Keratinocyte (primary cell): ENCODE measurements around the gene MRPL9. TPM values are rescaled to one million over a fixed set of nuclear protein-coding genes. Genes with fewer than 3 reads are reported as not detected.

Experiments
- DNase-seq: peaks from one replicate; pipeline ENCODE4 v3.0.0-alpha.2; 2011; ENCODE audit warnings: low read depth, missing footprints, low spot score
- FAIRE-seq: peaks from 2 replicates; lab custom pipeline; 2011; peaks lifted over from hg19 to GRCh38; lab: Jason Lieb, UNC
- H2AFZ ChIP-seq: 2 replicates; pipeline ENCODE4 v1.6.0; 2012; ENCODE audit warnings: low read length, control low read depth, inconsistent platforms; ENCODE audit not compliant: control insufficient read depth
- H3K27ac ChIP-seq: 2 replicates; pipeline ENCODE4 v1.5.1; 2011; ENCODE audit warnings: low read length; ENCODE audit not compliant: control insufficient read depth, insufficient read depth
- H3K27me3 ChIP-seq: 3 replicates; pipeline ENCODE4 v1.6.0; 2011; ENCODE audit warnings: low read length; ENCODE audit not compliant: control insufficient read depth, insufficient read depth; ENCODE audit errors: extremely low read depth
- H3K36me3 ChIP-seq, 2 experiments: 2 replicates in 1 of 2; 3 replicates in 1 of 2; pipeline ENCODE4 v1.5.1; 2011; ENCODE audit warnings: low read length in 2 of 2, mild to moderate bottlenecking in 1 of 2; ENCODE audit not compliant: control insufficient read depth in 2 of 2, insufficient read depth in 2 of 2; ENCODE audit errors: extremely low read depth in 1 of 2
- H3K4me1 ChIP-seq: 3 replicates; pipeline ENCODE4 v1.5.1; 2011; ENCODE audit warnings: low read length; ENCODE audit not compliant: control insufficient read depth, insufficient read depth; ENCODE audit errors: extremely low read depth
- H3K4me2 ChIP-seq: 3 replicates; pipeline ENCODE4 v1.6.0; 2011; ENCODE audit warnings: low read depth, low read length; ENCODE audit not compliant: control insufficient read depth, insufficient read depth; ENCODE audit errors: extremely low read depth
- H3K4me3 ChIP-seq, 3 experiments: fragments of 200-600 bp in 1 of 3; sonication (generic) in 1 of 3; 2 replicates in 2 of 3; 3 replicates in 1 of 3; pipeline ENCODE4 v1.5.1; 2011 to 2016; ENCODE audit warnings: low read length in 3 of 3, mild to moderate bottlenecking in 3 of 3, control low read depth in 2 of 3, inconsistent platforms in 1 of 3, low read depth in 1 of 3, mixed read lengths in 1 of 3, mixed run types in 1 of 3, moderate library complexity in 1 of 3; ENCODE audit not compliant: control insufficient read depth in 2 of 3, insufficient read depth in 2 of 3; ENCODE audit errors: extremely low read depth in 1 of 3
- H3K79me2 ChIP-seq: 2 replicates; pipeline ENCODE4 v1.6.0; 2012; ENCODE audit warnings: low read length; ENCODE audit not compliant: control insufficient read depth, insufficient read depth
- H3K9ac ChIP-seq: 3 replicates; pipeline ENCODE4 v1.6.0; 2011; ENCODE audit warnings: low read length; ENCODE audit not compliant: control insufficient read depth, insufficient read depth; ENCODE audit errors: extremely low read depth
- H3K9me1 ChIP-seq: 3 replicates; pipeline ENCODE4 v1.6.0; 2011; ENCODE audit warnings: low read length; ENCODE audit not compliant: control insufficient read depth, insufficient read depth; ENCODE audit errors: extremely low read depth
- H3K9me3 ChIP-seq: 2 replicates; pipeline ENCODE4 v1.5.1; 2012; ENCODE audit warnings: low read depth, low read length; ENCODE audit not compliant: control insufficient read depth
- H4K20me1 ChIP-seq: 3 replicates; pipeline ENCODE4 v1.6.0; 2011; ENCODE audit warnings: low read length; ENCODE audit not compliant: control insufficient read depth, insufficient read depth; ENCODE audit errors: extremely low read depth
- CTCF ChIP-seq, 3 experiments: IDR thresholded peaks in 1 of 3; conservative IDR thresholded peaks in 1 of 3; optimal IDR thresholded peaks in 1 of 3; 2 replicates in 2 of 3; 3 replicates in 1 of 3; pipeline versions ENCODE3 to v1.5.1; 2011; ENCODE audit warnings: low read length in 3 of 3, mild to moderate bottlenecking in 3 of 3, moderate library complexity in 2 of 3, control low read depth in 1 of 3, inconsistent platforms in 1 of 3; ENCODE audit not compliant: insufficient read depth in 2 of 3; ENCODE audit errors: extremely low read depth in 1 of 3
- EZH2 ChIP-seq: IDR thresholded peaks from one replicate; pipeline ENCODE4 v1.6.1; 2012; ENCODE audit warnings: inconsistent platforms, mild to moderate bottlenecking, low read length, moderate library complexity
- dilution Hi-C: fragments of 300-500 bp; cut with MboI; formaldehyde crosslinking; loops from one replicate; pipeline ENCODE4 v1.7.0; 2020; ENCODE audit warnings: low sequenced_read_pairs; ENCODE audit not compliant: extremely low pct_ligation_motif_present
- polyA plus RNA-seq, 5 experiments: library from polyadenylated mRNA; depleted of rRNA in 3 of 5; stranded (reverse) in 3 of 5; stranded (forward) in 1 of 5; unstranded in 1 of 5; fragments of >200 nt; gene quantifications; 1 replicate in 1 of 5; 2 replicates in 3 of 5; 3 replicates in 1 of 5; pipeline versions ENCODE4 v1.2.1 to v1.2.3, GENCODE V29; 2011 to 2012; ENCODE audit warnings: missing spikeins in 2 of 5, low read depth in 1 of 5, low replicate concordance in 1 of 5

The MRPL9 gene
- polyA plus RNA-seq, 1 donor (not counting 4 experiments of a cell fraction or from before 2014, with no cell fraction given) = 125 TPM

DNA sequence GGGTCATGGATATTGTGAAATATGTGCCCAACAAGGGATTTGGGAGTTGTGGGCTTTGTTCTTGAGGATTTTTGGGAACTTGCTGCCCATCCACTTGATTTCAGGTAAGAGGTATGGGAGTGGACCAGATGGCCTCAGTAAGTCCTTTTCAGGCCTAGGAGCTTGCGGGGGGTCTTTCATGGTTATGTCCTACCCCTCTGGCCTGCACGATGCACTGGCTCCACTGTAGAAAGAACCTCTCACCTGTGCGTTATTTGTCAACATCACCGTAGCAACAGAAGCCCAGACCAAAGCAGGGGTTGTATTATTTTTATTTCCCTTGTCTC lies 33.4 kb downstream of the MRPL9 start:
- H3K4me3 ChIP-seq = no peak overlapping the region
- no peak overlapping the region for H3K9ac ChIP-seq
- no peaks in the 10 kb centered on the region for H3K9me1 ChIP-seq
- no peak for FAIRE-seq
- no peak overlapping the region for H2AFZ ChIP-seq
- no peaks in the 10 kb centered on the region for H3K79me2 ChIP-seq
- no peak for TF ChIP-seq CTCF (optimal IDR thresholded peaks at IDR 0.05 in 1 of 3, IDR thresholded peaks at IDR 0.05 in 1 of 3, conservative IDR thresholded peaks at IDR 0.05 in 1 of 3; ENCODE audit: extremely low read depth in 1 of 3, insufficient read depth in 2 of 3, low read length in 3 of 3)
- TF ChIP-seq EZH2 = no peak
- no peak overlapping the region for H3K27ac ChIP-seq
- no peak for DNase-seq
- H3K9me3 ChIP-seq = no peaks in the 10 kb centered on the region
- no peak overlapping the region for H3K4me2 ChIP-seq
- no peaks in the 10 kb centered on the region for H4K20me1 ChIP-seq
- H3K4me1 ChIP-seq = no peaks in the 10 kb centered on the region
- no peaks in the 10 kb centered on the region for H3K27me3 ChIP-seq
- dilution Hi-C loops = no loop called here
- no peaks in the 10 kb centered on the region for H3K36me3 ChIP-seq

DNA sequence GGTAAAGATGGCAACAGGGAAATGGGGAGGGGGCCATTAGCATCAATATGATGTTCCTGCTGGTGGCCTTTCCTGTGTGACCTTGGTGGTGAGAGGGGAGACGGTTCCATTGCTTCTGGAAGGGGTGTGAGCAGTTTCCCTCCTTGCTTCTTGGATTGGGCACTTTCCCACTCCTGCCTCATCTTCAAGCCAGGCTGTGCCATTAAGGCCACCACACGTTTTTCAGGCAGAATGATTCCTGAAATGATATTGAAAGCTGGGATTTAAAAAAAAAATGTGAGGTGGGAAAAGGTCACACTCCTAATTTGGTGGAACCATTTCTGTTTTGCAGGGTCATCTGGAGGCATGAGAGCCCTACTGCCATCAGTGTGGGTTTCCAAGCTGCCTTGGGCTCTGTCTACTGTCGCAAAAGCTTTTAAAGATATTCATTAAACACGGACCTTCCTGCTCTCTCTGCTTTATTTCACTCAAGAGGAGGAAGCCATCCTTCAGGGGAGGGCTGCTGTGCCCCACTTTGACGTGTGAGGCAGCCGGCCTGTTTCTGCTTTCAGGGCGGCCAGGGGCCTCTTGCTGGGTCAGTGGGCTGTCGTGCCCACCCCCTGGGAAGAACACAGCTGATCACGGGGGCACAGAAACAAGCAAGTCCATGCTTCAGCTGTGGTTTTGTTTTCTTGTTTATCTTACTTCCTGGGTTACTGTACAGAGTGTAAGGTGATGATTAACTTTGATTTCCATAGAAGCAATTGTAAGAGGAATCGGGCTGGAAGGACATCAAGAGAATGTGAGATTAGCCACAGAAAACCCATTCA lies 33.9 kb downstream of the MRPL9 start:
- Histone ChIP-seq H3K79me2 (no peaks in the 10 kb centered on the region), H3K9me3 (no peaks in the 10 kb centered on the region), H3K9me1 (no peaks in the 10 kb centered on the region), H3K27ac (no peak overlapping the region), H2AFZ (no peak overlapping the region), H3K4me2 (no peak overlapping the region), H3K9ac (no peak overlapping the region), H4K20me1 (no peaks in the 10 kb centered on the region), H3K27me3 (no peaks in the 10 kb centered on the region), H3K36me3 (no peaks in the 10 kb centered on the region), H3K4me3 (no peak overlapping the region), H3K4me1 (no peaks in the 10 kb centered on the region)
- dilution Hi-C loops = no loop called here
- DNase-seq (no peak), FAIRE-seq (no peak)
- no peak for TF ChIP-seq CTCF (optimal IDR thresholded peaks at IDR 0.05 in 1 of 3, IDR thresholded peaks at IDR 0.05 in 1 of 3, conservative IDR thresholded peaks at IDR 0.05 in 1 of 3; ENCODE audit: extremely low read depth in 1 of 3, insufficient read depth in 2 of 3, low read length in 3 of 3)
- no peak for TF ChIP-seq EZH2
